ENCODE data around the gene CHAD. TPM values are rescaled to one million over a fixed set of nuclear protein-coding genes. Genes with fewer than 3 reads are reported as not detected.

CHAD gene
- polyA plus RNA-seq, 1 donor from 2014 or later, result not detected

DNA sequence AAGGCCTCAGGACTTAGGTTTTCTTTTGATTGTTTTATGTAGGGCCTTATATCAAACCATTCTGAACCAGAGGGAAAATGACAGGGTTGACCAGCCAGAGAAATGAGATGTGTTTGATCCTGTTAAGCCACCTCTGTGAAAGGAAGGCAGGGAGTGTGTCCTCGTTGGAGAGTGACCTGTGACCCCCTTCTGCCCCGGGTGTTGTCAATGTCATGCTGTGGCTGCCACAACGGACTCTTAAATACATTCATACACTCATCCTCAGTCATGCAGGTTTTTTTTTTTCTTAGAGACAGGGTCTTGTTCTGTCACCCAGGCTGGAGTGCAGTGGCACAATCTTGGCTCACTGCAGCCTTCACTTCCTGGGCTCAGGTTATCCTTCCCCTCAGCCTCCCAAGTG is 45.7 kb upstream of the CHAD start:
- Histone ChIP-seq H3K9ac (ENCODE audit: low read length) (no peak overlapping the region), H3K4me3 (ENCODE audit: low read length) (no peak overlapping the region), H4K20me1 (ENCODE audit: insufficient read depth) (no peaks in the 10 kb centered on the region), H3K27me3 (ENCODE audit: insufficient read depth, low read depth, low read length) (no peaks in the 10 kb centered on the region), H3F3A (ENCODE audit: insufficient read depth, low read length, poor library complexity, severe bottlenecking) (no peaks in the 10 kb centered on the region), H3K9me3 (ENCODE audit: low read length) (no peaks in the 10 kb centered on the region), H3K27ac (ENCODE audit: low read length) (no peak overlapping the region), H2AFZ (ENCODE audit: low read depth, low read length) (no peak overlapping the region), H3K9me2 (ENCODE audit: insufficient read depth, low read length) (no peaks in the 10 kb centered on the region), H3K79me2 (replicated peaks; ENCODE audit: insufficient read depth, low read length) (no peaks in the 10 kb centered on the region), H3K4me2 (ENCODE audit: low read length) (no peak overlapping the region), H3K36me3 (ENCODE audit: insufficient read depth, low read length) (no peaks in the 10 kb centered on the region)
- TF ChIP-seq EP300 (conservative IDR thresholded peaks at IDR 0.05; ENCODE audit: poor library complexity, severe bottlenecking), result no peak
- no peak for TF ChIP-seq RAD21 (conservative IDR thresholded peaks at IDR 0.05)

GRCh38 chr17:50513495-50513894 is 44.8 kb upstream of the CHAD start:
- Histone ChIP-seq H3K27ac (ENCODE audit: low read length) (no peak overlapping the region), H3K9me3 (ENCODE audit: low read length) (no peaks in the 10 kb centered on the region), H3F3A (ENCODE audit: insufficient read depth, low read length, poor library complexity, severe bottlenecking) (no peaks in the 10 kb centered on the region), H3K36me3 (ENCODE audit: insufficient read depth, low read length) (no peaks in the 10 kb centered on the region), H3K4me3 (ENCODE audit: low read length) (no peak overlapping the region), H2AFZ (ENCODE audit: low read depth, low read length) (no peak overlapping the region), H3K4me2 (ENCODE audit: low read length) (no peak overlapping the region), H3K27me3 (ENCODE audit: insufficient read depth, low read depth, low read length) (no peaks in the 10 kb centered on the region), H3K9me2 (ENCODE audit: insufficient read depth, low read length) (no peaks in the 10 kb centered on the region), H3K79me2 (replicated peaks; ENCODE audit: insufficient read depth, low read length) (no peaks in the 10 kb centered on the region), H4K20me1 (ENCODE audit: insufficient read depth) (no peaks in the 10 kb centered on the region), H3K9ac (ENCODE audit: low read length) (no peak overlapping the region)
- TF ChIP-seq EZH2 (IDR thresholded peaks at IDR 0.05; ENCODE audit: borderline replicate concordance, insufficient read depth, low read length, poor library complexity, severe bottlenecking), result no peak
- no peak for TF ChIP-seq EP300 (conservative IDR thresholded peaks at IDR 0.05; ENCODE audit: poor library complexity, severe bottlenecking)
- TF ChIP-seq POLR2AphosphoS5 (IDR thresholded peaks at IDR 0.05), result no peak
- no peak for TF ChIP-seq RAD21 (conservative IDR thresholded peaks at IDR 0.05)
- TF ChIP-seq, protein P1, sequence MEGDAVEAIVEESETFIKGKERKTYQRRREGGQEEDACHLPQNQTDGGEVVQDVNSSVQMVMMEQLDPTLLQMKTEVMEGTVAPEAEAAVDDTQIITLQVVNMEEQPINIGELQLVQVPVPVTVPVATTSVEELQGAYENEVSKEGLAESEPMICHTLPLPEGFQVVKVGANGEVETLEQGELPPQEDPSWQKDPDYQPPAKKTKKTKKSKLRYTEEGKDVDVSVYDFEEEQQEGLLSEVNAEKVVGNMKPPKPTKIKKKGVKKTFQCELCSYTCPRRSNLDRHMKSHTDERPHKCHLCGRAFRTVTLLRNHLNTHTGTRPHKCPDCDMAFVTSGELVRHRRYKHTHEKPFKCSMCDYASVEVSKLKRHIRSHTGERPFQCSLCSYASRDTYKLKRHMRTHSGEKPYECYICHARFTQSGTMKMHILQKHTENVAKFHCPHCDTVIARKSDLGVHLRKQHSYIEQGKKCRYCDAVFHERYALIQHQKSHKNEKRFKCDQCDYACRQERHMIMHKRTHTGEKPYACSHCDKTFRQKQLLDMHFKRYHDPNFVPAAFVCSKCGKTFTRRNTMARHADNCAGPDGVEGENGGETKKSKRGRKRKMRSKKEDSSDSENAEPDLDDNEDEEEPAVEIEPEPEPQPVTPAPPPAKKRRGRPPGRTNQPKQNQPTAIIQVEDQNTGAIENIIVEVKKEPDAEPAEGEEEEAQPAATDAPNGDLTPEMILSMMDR (IDR thresholded peaks at IDR 0.05; ENCODE audit: poor library complexity, severe bottlenecking), result no peak
- no peak for TF ChIP-seq SMC3 (conservative IDR thresholded peaks at IDR 0.05; ENCODE audit: poor library complexity)
- TF ChIP-seq MXI1 (conservative IDR thresholded peaks at IDR 0.05; ENCODE audit: poor library complexity, severe bottlenecking), result no peak
- TF ChIP-seq TAF1 (IDR thresholded peaks at IDR 0.05; ENCODE audit: low read depth), result no peak
- no peak for TF ChIP-seq REST (IDR thresholded peaks at IDR 0.05; ENCODE audit: borderline replicate concordance)

DNA sequence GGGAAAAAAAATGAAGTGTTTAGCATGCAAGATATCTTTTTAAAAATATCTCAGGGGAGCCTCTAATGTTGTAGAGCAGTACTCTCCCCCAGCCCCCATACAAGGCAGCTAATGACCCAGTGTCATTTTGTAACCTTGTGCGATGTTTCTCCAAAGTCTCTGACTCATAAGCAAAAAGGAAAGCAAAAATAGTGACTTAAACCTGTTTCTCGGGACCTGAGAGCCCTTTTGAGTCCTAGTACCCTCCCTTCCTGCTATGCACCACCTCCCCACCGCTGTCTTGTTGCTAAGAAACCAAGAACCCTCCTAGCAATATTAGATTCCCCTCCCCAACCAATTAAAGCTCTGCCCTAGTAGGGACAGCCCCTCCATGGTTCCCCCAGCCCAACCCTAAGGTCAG is 42.4 kb upstream of the CHAD start:
- TF ChIP-seq EP300 (conservative IDR thresholded peaks at IDR 0.05; ENCODE audit: poor library complexity, severe bottlenecking), result no peak
- no peak for TF ChIP-seq POLR2AphosphoS5 (IDR thresholded peaks at IDR 0.05)
- TF ChIP-seq TAF1 (IDR thresholded peaks at IDR 0.05; ENCODE audit: low read depth), result no peak
- TF ChIP-seq REST (IDR thresholded peaks at IDR 0.05; ENCODE audit: borderline replicate concordance), result no peak
- no peaks in the 10 kb centered on the region for H3F3A ChIP-seq (ENCODE audit: insufficient read depth, low read length, poor library complexity, severe bottlenecking)
- H3K4me2 ChIP-seq (ENCODE audit: low read length), result no peak overlapping the region

More for the DNA sequence above, 42.4 kb upstream of the CHAD start:
- Histone ChIP-seq H3K36me3 (ENCODE audit: insufficient read depth, low read length) (no peaks in the 10 kb centered on the region), H4K20me1 (ENCODE audit: insufficient read depth) (no peaks in the 10 kb centered on the region), H3K79me2 (replicated peaks; ENCODE audit: insufficient read depth, low read length) (no peaks in the 10 kb centered on the region), H3K9ac (ENCODE audit: low read length) (no peak overlapping the region), H3K9me2 (ENCODE audit: insufficient read depth, low read length) (no peaks in the 10 kb centered on the region), H3K27ac (ENCODE audit: low read length) (no peak overlapping the region), H3K9me3 (ENCODE audit: low read length) (no peaks in the 10 kb centered on the region), H3K27me3 (ENCODE audit: insufficient read depth, low read depth, low read length) (no peaks in the 10 kb centered on the region), H3K4me3 (ENCODE audit: low read length) (no peak overlapping the region), H2AFZ (ENCODE audit: low read depth, low read length) (no peak overlapping the region)

Data from neural cell (in vitro differentiated cells).